GM10248 (cell line): ENCODE data around the gene MYO15B.

Experiments used
- CTCF ChIA-PET: fragments of 300-600 bp; sonication (Branson Sonifier 250); formaldehyde crosslinking; extraction: SDS; loops from one replicate; lab custom pipeline; 2021; ENCODE audit warnings: antibody characterized with exemption; lab: Yijun Ruan, JAX
- POLR2A ChIA-PET: fragments of 350-650 bp; sonication (Branson Sonifier 250); formaldehyde crosslinking; extraction: SDS; loops from one replicate; lab custom pipeline; 2020; ENCODE audit warnings: antibody characterized with exemption; lab: Yijun Ruan, JAX
- DNase-seq: peaks from one replicate; pipeline ENCODE4 v3.0.0; 2012; ENCODE audit errors: extremely low spot score
- CTCF ChIP-seq: IDR thresholded peaks from 2 replicates; pipeline ENCODE4 v1.5.1; 2012; ENCODE audit warnings: mild to moderate bottlenecking, low read depth; ENCODE audit errors: extremely low read depth, missing control alignments, control extremely low read depth

Gene MYO15B

GRCh38 chr17:75557852-75558665, 29.5 kb upstream of the MYO15B start:
- DNase-seq = no peak
- CTCF ChIA-PET = no interaction called here
- POLR2A ChIA-PET = no interaction called here
- no peak for TF ChIP-seq CTCF

DNA sequence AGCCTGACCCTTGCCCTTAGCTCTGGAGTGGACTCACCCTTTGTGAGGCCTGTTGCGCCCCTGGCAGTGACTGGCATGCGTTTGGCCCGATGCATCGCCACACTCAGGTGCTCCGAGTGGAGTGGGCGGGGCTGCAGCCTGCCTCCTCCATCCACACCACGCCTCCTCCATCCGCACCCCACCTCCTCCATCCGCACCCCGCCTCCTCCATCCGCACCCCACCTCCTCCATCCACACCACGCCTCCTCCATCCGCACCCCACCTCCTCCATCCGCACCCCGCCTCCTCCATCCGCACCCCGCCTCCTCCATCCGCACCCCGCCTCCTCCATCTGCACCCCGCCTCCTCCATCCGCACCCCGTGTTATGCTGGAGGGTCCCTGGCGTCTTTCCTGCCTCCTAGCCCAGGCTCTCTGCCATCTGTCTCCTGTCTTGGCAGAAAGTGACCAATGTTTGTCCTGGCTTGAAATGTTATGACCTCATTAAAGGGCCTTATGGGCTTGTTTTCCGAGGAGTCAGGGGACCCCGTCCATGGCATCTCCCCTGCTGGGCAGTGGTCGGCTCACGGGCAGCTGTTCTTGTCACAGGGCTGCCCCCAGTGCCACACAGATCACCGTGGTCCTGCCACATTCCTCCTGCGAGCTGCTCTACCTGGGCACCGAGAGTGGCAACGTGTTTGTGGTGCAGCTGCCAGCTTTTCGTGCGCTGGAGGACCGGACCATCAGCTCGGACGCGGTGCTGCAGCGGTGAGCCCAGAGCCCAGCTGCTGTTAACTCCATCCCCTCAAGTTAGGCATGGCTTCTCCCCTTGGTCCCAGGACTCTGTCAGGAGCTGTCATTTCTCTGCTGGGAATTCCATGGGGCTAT, 28.7 kb upstream of the MYO15B start:
- DNase-seq = no peak
- CTCF ChIA-PET = no interaction called here
- no peak for TF ChIP-seq CTCF
- POLR2A ChIA-PET = no interaction called here

DNA sequence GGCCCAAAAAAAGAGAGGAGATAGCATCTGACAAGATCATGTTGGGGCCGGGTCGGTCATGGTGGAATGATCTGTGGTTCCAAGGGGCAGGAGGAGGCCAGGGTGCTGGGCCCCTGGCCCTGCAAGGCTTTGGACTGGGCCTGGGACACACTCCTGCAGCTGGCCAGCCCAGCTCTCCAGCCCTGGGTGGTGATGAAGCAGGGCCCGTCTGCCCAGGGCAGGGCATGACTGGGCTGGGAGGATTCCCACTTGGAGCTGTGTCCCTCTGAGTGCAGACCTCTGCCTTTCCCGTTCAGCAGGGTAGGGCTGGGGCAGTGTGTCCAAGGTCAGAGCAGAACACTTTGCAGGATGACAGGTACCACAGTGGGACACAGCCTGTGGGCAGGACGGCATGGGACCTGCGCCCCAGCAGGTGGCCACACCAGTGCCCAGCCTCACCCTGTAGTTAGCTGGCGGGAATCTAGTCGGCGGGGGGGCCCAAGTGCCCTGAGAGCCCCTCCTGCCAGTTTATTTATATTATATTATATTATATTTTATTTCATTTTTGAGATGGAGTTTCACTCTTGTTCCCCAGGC, 27.6 kb upstream of the MYO15B start:
- POLR2A ChIA-PET = interaction anchor here (0.5 kb wide), 1 partner anchor 19 kb away, joined by 6 read pairs; no protein-coding TSS in a partner anchor
- no peak for TF ChIP-seq CTCF
- CTCF ChIA-PET = no interaction called here
- DNase-seq = no peak

- ChIA-PET POLR2A (no interaction called here), CTCF (interaction anchor here (1.2 kb wide), 1 partner anchor 11 kb away, joined by 3 read pairs; no protein-coding TSS in a partner anchor)
- DNase-seq = no peak
- no peak for TF ChIP-seq CTCF
These were observed 25.5 kb upstream of the MYO15B start for GRCh38 chr17:75561927-75562603.

DNA sequence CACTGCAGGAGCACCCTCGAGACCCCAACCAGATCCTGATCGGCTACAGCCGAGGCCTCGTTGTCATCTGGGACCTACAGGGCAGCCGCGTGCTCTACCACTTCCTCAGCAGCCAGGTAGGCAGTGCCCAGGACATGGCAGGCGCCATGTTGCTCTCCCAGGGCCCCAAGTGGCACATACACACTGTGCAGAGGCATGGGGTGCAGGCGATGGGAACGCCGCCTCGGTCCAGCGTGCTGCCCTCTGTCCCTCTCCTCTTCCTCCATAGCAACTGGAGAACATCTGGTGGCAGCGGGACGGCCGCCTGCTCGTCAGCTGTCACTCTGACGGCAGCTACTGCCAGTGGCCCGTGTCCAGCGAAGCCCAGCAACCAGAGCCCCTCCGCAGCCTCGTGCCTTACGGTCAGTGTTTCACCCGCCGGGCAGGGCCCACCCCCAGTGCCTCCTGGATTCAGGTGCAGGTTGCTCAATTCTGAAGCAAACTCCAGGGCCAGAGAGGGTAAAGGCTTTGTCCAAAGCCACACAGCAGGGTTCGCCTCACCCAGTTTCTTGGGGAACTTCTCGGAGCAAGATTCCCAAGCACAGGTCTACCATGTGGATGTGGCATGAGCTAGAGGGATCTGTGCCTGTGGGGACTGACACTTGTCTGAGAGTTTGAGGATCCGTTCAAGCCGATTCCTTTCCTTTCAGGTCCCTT, 24.4 kb upstream of the MYO15B start:
- no peak for TF ChIP-seq CTCF
- ChIA-PET POLR2A (no interaction called here), CTCF (no interaction called here)
- DNase-seq = no peak
